Astrocyte of the cerebellum (primary cell): ENCODE data around the gene MYADML2.

ENCODE experiments used
- DNase-seq: peaks from one replicate; pipeline ENCODE4 v3.0.0-alpha.2; 2011; ENCODE audit warnings: low read depth
- H3K4me3 ChIP-seq: 2 replicates; pipeline ENCODE4 v1.5.1; 2011; ENCODE audit warnings: mild to moderate bottlenecking, low read depth, low read length, moderate library complexity
- CTCF ChIP-seq: IDR thresholded peaks from 2 replicates; pipeline ENCODE4 v1.5.1; 2012; ENCODE audit warnings: low read length, low read depth, moderate library complexity, mild to moderate bottlenecking; ENCODE audit errors: missing control alignments
- in situ Hi-C: cut with HindIII; loops from 2 replicates; pipeline ENCODE4 v1.10.0; 2017; ENCODE audit warnings: low sequenced_read_pairs

MYADML2 gene

GRCh38 chr17:81926451-81927151, 20.4 kb downstream of the MYADML2 start:
- peak overlapping the region; percentile 79 for H3K4me3 ChIP-seq
- peak; percentile 38 for DNase-seq
- in situ Hi-C loops, result no loop called here
- TF ChIP-seq CTCF, result no peak

- in situ Hi-C loops, result no loop called here
- no peak for DNase-seq
- H3K4me3 ChIP-seq, result peak overlapping the region; percentile 79
- no peak for TF ChIP-seq CTCF
Measured at GRCh38 chr17:81925860-81926450, 21.1 kb downstream of the MYADML2 start.

- TF ChIP-seq CTCF, result no peak
- no peak for DNase-seq
- H3K4me3 ChIP-seq, result no peak overlapping the region
- in situ Hi-C loops, result no loop called here
Measured at GRCh38 chr17:81924557-81925532, 22.2 kb downstream of the MYADML2 start.

GRCh38 chr17:81923302-81924260, 23.5 kb downstream of the MYADML2 start:
- DNase-seq, result no peak
- in situ Hi-C loops, result no loop called here
- H3K4me3 ChIP-seq, result peak overlapping the region; percentile 26
- TF ChIP-seq CTCF, result no peak

GRCh38 chr17:81922566-81923301, 24.3 kb downstream of the MYADML2 start:
- TF ChIP-seq CTCF, result no peak
- in situ Hi-C loops, result no loop called here
- no peak for DNase-seq
- H3K4me3 ChIP-seq, result peak overlapping the region; percentile 26
